K562 (cell line): ENCODE results near the gene DCXR. TPM values are rescaled to one million over a fixed set of nuclear protein-coding genes. Genes with fewer than 3 reads are reported as not detected.
A peak's percentile ranks its signal among the peaks of the same experiment; 100 is the strongest.

Source experiments
- BHLHE40 ChIP-seq: IDR thresholded peaks from 2 replicates; pipeline ENCODE4 v1.6.1; 2011; ENCODE audit warnings: low read length, improper control_type of control experiment
- EHMT2 ChIP-seq: fragments of 450-650 bp; IDR thresholded peaks from 2 replicates; pipeline ENCODE4 v1.6.1; 2018; ENCODE audit warnings: antibody characterized with exemption
- ELF2 ChIP-seq: fragments of 250-450 bp; sonication (Bioruptor Pico); IDR thresholded peaks from 2 replicates; pipeline ENCODE4 v1.5.0; 2021; ENCODE audit warnings: mild to moderate bottlenecking
- FOXM1 ChIP-seq, 2 experiments: fragments of 450-650 bp in 1 of 2; sonication (generic) in 1 of 2; formaldehyde crosslinking in 1 of 2; IDR thresholded peaks; 2 replicates each; pipeline versions ENCODE4 v1.6.1 to v1.9.0; 2017 to 2022; ENCODE audit warnings: low read depth in 2 of 2, mild to moderate bottlenecking in 2 of 2, missing genetic modification reagents in 1 of 2, moderate library complexity in 1 of 2
- GABPA ChIP-seq: fragments of 200-800 bp; sonication (Bioruptor generic); conservative IDR thresholded peaks from 2 replicates; pipeline ENCODE4 v1.6.1; 2016; ENCODE audit warnings: low read depth, missing genetic modification characterization, missing compliant biosample characterization
- PURB ChIP-seq: sonication (generic); formaldehyde crosslinking; IDR thresholded peaks from 2 replicates; pipeline ENCODE4 v1.9.0; 2021; ENCODE audit warnings: low read depth, mild to moderate bottlenecking, missing genetic modification reagents
- RBBP5 ChIP-seq: fragments of 200-600 bp; sonication (generic); IDR thresholded peaks from 2 replicates; pipeline ENCODE4 v1.6.1; 2012; ENCODE audit warnings: borderline replicate concordance, mild to moderate bottlenecking, low read length, control low read depth, inconsistent platforms; ENCODE audit not compliant: insufficient read depth, poor library complexity, severe bottlenecking
- RBM39 ChIP-seq: fragments of 200-400 bp; formaldehyde crosslinking; optimal IDR thresholded peaks from 2 replicates; pipeline ENCODE3; 2018; ENCODE audit warnings: low read depth, low read length
- RFX5 ChIP-seq: IDR thresholded peaks from 2 replicates; pipeline ENCODE4 v1.6.1; 2011; ENCODE audit warnings: low read depth, mild to moderate bottlenecking, improper control_type of control experiment, low read length
- UBTF ChIP-seq, 2 experiments: IDR thresholded peaks; 2 replicates each; pipeline ENCODE4 v1.6.1; 2012; ENCODE audit warnings: improper control_type of control experiment in 2 of 2, low read depth in 2 of 2, low read length in 2 of 2, borderline replicate concordance in 1 of 2
- ZNF318 ChIP-seq, 2 experiments: fragments of 450-650 bp; IDR thresholded peaks; 2 replicates each; pipeline ENCODE4 v1.6.1; 2016; ENCODE audit warnings: mild to moderate bottlenecking in 2 of 2, borderline replicate concordance in 1 of 2, low read depth in 1 of 2, moderate library complexity in 1 of 2
- polyA plus RNA-seq, 8 experiments: library from polyadenylated mRNA; depleted of rRNA in 4 of 8; stranded (reverse) in 5 of 8; unstranded in 3 of 8; fragments of >200 nt; fragmentation: Nextera tagmentation in 2 of 8; fragmentation: Illumina TruSeq in 1 of 8; extraction: Ambion mirVana in 2 of 8; extraction: Trizol in 1 of 8; gene quantifications; 2 replicates each; pipeline versions ENCODE4 v1.2.1 to v1.2.3, GENCODE V29; 2011 to 2014; ENCODE audit warnings: inconsistent platforms in 1 of 8, missing spikeins in 1 of 8
- total RNA-seq, 7 experiments: library from RNA; depleted of rRNA in 6 of 7; stranded (reverse); fragments of >200 nt in 6 of 7; fragmentation: Illumina TruSeq in 2 of 7; extraction: Trizol in 2 of 7; gene quantifications; 2 replicates each; pipeline versions ENCODE4 v1.2.1 to v1.2.3, GENCODE V29; 2011 to 2021; ENCODE audit warnings: low replicate concordance in 1 of 7
- TF ChIP-seq, protein P1 (sequence below), 2 experiments: fragments of 450-650 bp; conservative IDR thresholded peaks; 2 replicates each; pipeline ENCODE4 v1.6.1; 2017; ENCODE audit warnings: mild to moderate bottlenecking in 2 of 2, moderate library complexity in 2 of 2
- TF ChIP-seq, protein P2 (sequence below): sonication (generic); formaldehyde crosslinking; IDR thresholded peaks from 2 replicates; pipeline ENCODE4 v1.9.0; 2022; ENCODE audit warnings: mild to moderate bottlenecking, missing genetic modification reagents

DCXR gene
- total and polyA plus RNA-seq, 9 of the 15 experiments (the other 6 are each of a cell fraction or from before 2014, with no cell fraction given) = 21.3 to 274 (median 156) TPM

- TF ChIP-seq ZNF318 (IDR thresholded peaks at IDR 0.05; ENCODE audit: borderline replicate concordance in 1 of 2, low read depth in 1 of 2) (no peak), RBBP5 (peak; percentile 72), GABPA (tag) (peak; percentile 99), EHMT2 (no peak), ELF2 (CRISPR knock-in tag) (no peak; the same call in 1 of the 2 replicates), RFX5 (no peak), RBM39 (no peak), PURB (CRISPR knock-in tag) (no peak), UBTF (IDR thresholded peaks at IDR 0.05; ENCODE audit: borderline replicate concordance in 1 of 2, low read depth in 2 of 2, low read length in 2 of 2) (no peak), BHLHE40 (no peak), FOXM1 (IDR thresholded peaks at IDR 0.05; ENCODE audit: low read depth) (no peak), FOXM1 (CRISPR knock-in tag; IDR thresholded peaks at IDR 0.05; ENCODE audit: low read depth) (0 out of 2 replicates have a peak, but pooled peaks have one; percentile 42)
- TF ChIP-seq, protein P1, sequence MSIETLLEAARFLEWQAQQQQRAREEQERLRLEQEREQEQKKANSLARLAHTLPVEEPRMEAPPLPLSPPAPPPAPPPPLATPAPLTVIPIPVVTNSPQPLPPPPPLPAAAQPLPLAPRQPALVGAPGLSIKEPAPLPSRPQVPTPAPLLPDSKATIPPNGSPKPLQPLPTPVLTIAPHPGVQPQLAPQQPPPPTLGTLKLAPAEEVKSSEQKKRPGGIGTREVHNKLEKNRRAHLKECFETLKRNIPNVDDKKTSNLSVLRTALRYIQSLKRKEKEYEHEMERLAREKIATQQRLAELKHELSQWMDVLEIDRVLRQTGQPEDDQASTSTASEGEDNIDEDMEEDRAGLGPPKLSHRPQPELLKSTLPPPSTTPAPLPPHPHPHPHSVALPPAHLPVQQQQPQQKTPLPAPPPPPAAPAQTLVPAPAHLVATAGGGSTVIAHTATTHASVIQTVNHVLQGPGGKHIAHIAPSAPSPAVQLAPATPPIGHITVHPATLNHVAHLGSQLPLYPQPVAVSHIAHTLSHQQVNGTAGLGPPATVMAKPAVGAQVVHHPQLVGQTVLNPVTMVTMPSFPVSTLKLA (conservative IDR thresholded peaks at IDR 0.05) = no peak; a peak in 1 of 4 replicates
- TF ChIP-seq, protein P2, sequence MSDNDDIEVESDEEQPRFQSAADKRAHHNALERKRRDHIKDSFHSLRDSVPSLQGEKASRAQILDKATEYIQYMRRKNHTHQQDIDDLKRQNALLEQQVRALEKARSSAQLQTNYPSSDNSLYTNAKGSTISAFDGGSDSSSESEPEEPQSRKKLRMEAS (CRISPR knock-in tag) = no peak
Measured at GRCh38 chr17:82051776-82052637, 14.5 kb upstream of the DCXR start, which contains the start of the genes GPS1 and RFNG (continued).
